ENCODE results near the gene IRX3. TPM values are rescaled to one million over a fixed set of nuclear protein-coding genes. Genes with fewer than 3 reads are reported as not detected.

The IRX3 gene
- total and polyA plus RNA-seq, 2 experiments from 2014 or later, result 0.90 to 1.6 TPM

DNA sequence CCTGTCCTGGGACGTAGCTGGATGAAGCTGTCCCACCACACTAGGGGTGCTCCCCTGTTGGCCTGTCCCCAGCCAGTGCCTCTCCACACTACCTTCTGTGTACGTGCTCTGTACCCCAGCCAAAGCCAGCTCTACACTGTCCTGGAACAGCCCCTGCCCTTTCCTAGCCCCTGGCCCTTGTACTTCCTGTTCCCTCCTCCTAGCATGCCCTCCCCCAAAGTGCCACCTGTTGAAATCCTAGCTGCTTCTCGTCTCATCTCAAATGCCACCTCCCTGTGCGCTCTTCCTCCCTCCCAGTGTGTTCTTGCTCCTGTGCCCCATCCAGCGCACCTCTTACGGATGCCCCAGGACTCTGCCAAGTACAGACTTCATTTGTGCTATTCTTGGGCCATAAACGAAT is 33.5 kb downstream of the IRX3 start:
- no peaks in the 10 kb centered on the region for H3K27me3 ChIP-seq (ENCODE audit: insufficient read depth)
- TF ChIP-seq EZH2phosphoT487 (IDR thresholded peaks at IDR 0.05; ENCODE audit: unreplicated experiment), result no peak
- no peak for TF ChIP-seq JUNB (IDR thresholded peaks at IDR 0.05; ENCODE audit: unreplicated experiment)
- TF ChIP-seq ZNF331 (CRISPR knock-in tag; IDR thresholded peaks at IDR 0.05; ENCODE audit: low read depth), result no peak
- no peak for TF ChIP-seq CREB1 (CRISPR knock-in tag; IDR thresholded peaks at IDR 0.05; ENCODE audit: low read depth)
- no peak for TF ChIP-seq POLR2AphosphoS5 (IDR thresholded peaks at IDR 0.05; ENCODE audit: low read depth)
- TF ChIP-seq NANOG (IDR thresholded peaks at IDR 0.05; ENCODE audit: borderline replicate concordance), result no peak
- TF ChIP-seq, protein P1, sequence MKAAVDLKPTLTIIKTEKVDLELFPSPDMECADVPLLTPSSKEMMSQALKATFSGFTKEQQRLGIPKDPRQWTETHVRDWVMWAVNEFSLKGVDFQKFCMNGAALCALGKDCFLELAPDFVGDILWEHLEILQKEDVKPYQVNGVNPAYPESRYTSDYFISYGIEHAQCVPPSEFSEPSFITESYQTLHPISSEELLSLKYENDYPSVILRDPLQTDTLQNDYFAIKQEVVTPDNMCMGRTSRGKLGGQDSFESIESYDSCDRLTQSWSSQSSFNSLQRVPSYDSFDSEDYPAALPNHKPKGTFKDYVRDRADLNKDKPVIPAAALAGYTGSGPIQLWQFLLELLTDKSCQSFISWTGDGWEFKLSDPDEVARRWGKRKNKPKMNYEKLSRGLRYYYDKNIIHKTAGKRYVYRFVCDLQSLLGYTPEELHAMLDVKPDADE (IDR thresholded peaks at IDR 0.05), result no peak
- no peaks in the 10 kb centered on the region for H3K4me1 ChIP-seq (ENCODE audit: insufficient read depth)
- ATAC-seq (no peak), DNase-seq (ENCODE audit: low spot score) (no peak)
- H3K4me3 Mint-ChIP-seq, result no peak overlapping the region
- H3K9me2 ChIP-seq (ENCODE audit: insufficient read depth), result no peaks in the 10 kb centered on the region
- no peak overlapping the region for H2AFZ ChIP-seq
- H3K36me3 ChIP-seq (ENCODE audit: insufficient read depth), result no peaks in the 10 kb centered on the region
- H3F3A ChIP-seq (replicated peaks; ENCODE audit: low read depth), result no peaks in the 10 kb centered on the region
- no peaks in the 10 kb centered on the region for H3K36me3 Mint-ChIP-seq (ENCODE audit: low read depth)
- H3K4me2 ChIP-seq, result no peak overlapping the region
- no peak overlapping the region for H3K27ac ChIP-seq (ENCODE audit: low read depth)
- no peaks in the 10 kb centered on the region for H4K20me1 ChIP-seq (replicated peaks; ENCODE audit: insufficient read depth)
- no peak overlapping the region for H3K4me3 ChIP-seq
- no peaks in the 10 kb centered on the region; the same call in 2 of the 3 replicates for H3K9me3 Mint-ChIP-seq
- H3K79me2 ChIP-seq (replicated peaks; ENCODE audit: insufficient read depth), result no peaks in the 10 kb centered on the region
- no peak overlapping the region for H3K27ac Mint-ChIP-seq
- no peaks in the 10 kb centered on the region for H3K4me1 Mint-ChIP-seq
- H3K27me3 Mint-ChIP-seq (ENCODE audit: insufficient read depth, low read depth, poor library complexity), result no peaks in the 10 kb centered on the region

- H3K27ac ChIP-seq (ENCODE audit: low read depth), result no peak overlapping the region
- H3K4me2 ChIP-seq, result no peak overlapping the region
- Mint-ChIP-seq H3K36me3 (ENCODE audit: low read depth) (no peaks in the 10 kb centered on the region), H3K9me3 (peaks cover 4% of the 10 kb centered on the region; the same call in 2 of the 3 replicates), H3K27ac (no peak overlapping the region), H3K4me3 (no peak overlapping the region), H3K4me1 (no peaks in the 10 kb centered on the region), H3K27me3 (ENCODE audit: insufficient read depth, low read depth, poor library complexity) (no peaks in the 10 kb centered on the region)
- no peak overlapping the region for H2AFZ ChIP-seq
- H4K20me1 ChIP-seq (replicated peaks; ENCODE audit: insufficient read depth), result no peaks in the 10 kb centered on the region
- no peak for ATAC-seq
- no peaks in the 10 kb centered on the region for H3K79me2 ChIP-seq (replicated peaks; ENCODE audit: insufficient read depth)
- no peaks in the 10 kb centered on the region for H3F3A ChIP-seq (replicated peaks; ENCODE audit: low read depth)
- no peak overlapping the region for H3K4me3 ChIP-seq
- DNase-seq (ENCODE audit: low spot score), result no peak
- H3K4me1 ChIP-seq (ENCODE audit: insufficient read depth), result no peaks in the 10 kb centered on the region
- no peaks in the 10 kb centered on the region for H3K27me3 ChIP-seq (ENCODE audit: insufficient read depth)
- H3K9me2 ChIP-seq (ENCODE audit: insufficient read depth), result no peaks in the 10 kb centered on the region
- H3K36me3 ChIP-seq (ENCODE audit: insufficient read depth), result no peaks in the 10 kb centered on the region
- TF ChIP-seq CREB1 (CRISPR knock-in tag; IDR thresholded peaks at IDR 0.05; ENCODE audit: low read depth) (no peak), STAT1 (IDR thresholded peaks at IDR 0.05; ENCODE audit: unreplicated experiment) (no peak), EZH2phosphoT487 (IDR thresholded peaks at IDR 0.05; ENCODE audit: unreplicated experiment) (no peak), POLR2AphosphoS5 (IDR thresholded peaks at IDR 0.05; ENCODE audit: low read depth) (no peak), ZNF331 (CRISPR knock-in tag; IDR thresholded peaks at IDR 0.05; ENCODE audit: low read depth) (no peak)
- TF ChIP-seq, protein P2, sequence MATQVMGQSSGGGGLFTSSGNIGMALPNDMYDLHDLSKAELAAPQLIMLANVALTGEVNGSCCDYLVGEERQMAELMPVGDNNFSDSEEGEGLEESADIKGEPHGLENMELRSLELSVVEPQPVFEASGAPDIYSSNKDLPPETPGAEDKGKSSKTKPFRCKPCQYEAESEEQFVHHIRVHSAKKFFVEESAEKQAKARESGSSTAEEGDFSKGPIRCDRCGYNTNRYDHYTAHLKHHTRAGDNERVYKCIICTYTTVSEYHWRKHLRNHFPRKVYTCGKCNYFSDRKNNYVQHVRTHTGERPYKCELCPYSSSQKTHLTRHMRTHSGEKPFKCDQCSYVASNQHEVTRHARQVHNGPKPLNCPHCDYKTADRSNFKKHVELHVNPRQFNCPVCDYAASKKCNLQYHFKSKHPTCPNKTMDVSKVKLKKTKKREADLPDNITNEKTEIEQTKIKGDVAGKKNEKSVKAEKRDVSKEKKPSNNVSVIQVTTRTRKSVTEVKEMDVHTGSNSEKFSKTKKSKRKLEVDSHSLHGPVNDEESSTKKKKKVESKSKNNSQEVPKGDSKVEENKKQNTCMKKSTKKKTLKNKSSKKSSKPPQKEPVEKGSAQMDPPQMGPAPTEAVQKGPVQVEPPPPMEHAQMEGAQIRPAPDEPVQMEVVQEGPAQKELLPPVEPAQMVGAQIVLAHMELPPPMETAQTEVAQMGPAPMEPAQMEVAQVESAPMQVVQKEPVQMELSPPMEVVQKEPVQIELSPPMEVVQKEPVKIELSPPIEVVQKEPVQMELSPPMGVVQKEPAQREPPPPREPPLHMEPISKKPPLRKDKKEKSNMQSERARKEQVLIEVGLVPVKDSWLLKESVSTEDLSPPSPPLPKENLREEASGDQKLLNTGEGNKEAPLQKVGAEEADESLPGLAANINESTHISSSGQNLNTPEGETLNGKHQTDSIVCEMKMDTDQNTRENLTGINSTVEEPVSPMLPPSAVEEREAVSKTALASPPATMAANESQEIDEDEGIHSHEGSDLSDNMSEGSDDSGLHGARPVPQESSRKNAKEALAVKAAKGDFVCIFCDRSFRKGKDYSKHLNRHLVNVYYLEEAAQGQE (IDR thresholded peaks at IDR 0.05; ENCODE audit: unreplicated experiment), result no peak
- TF ChIP-seq, protein P3, sequence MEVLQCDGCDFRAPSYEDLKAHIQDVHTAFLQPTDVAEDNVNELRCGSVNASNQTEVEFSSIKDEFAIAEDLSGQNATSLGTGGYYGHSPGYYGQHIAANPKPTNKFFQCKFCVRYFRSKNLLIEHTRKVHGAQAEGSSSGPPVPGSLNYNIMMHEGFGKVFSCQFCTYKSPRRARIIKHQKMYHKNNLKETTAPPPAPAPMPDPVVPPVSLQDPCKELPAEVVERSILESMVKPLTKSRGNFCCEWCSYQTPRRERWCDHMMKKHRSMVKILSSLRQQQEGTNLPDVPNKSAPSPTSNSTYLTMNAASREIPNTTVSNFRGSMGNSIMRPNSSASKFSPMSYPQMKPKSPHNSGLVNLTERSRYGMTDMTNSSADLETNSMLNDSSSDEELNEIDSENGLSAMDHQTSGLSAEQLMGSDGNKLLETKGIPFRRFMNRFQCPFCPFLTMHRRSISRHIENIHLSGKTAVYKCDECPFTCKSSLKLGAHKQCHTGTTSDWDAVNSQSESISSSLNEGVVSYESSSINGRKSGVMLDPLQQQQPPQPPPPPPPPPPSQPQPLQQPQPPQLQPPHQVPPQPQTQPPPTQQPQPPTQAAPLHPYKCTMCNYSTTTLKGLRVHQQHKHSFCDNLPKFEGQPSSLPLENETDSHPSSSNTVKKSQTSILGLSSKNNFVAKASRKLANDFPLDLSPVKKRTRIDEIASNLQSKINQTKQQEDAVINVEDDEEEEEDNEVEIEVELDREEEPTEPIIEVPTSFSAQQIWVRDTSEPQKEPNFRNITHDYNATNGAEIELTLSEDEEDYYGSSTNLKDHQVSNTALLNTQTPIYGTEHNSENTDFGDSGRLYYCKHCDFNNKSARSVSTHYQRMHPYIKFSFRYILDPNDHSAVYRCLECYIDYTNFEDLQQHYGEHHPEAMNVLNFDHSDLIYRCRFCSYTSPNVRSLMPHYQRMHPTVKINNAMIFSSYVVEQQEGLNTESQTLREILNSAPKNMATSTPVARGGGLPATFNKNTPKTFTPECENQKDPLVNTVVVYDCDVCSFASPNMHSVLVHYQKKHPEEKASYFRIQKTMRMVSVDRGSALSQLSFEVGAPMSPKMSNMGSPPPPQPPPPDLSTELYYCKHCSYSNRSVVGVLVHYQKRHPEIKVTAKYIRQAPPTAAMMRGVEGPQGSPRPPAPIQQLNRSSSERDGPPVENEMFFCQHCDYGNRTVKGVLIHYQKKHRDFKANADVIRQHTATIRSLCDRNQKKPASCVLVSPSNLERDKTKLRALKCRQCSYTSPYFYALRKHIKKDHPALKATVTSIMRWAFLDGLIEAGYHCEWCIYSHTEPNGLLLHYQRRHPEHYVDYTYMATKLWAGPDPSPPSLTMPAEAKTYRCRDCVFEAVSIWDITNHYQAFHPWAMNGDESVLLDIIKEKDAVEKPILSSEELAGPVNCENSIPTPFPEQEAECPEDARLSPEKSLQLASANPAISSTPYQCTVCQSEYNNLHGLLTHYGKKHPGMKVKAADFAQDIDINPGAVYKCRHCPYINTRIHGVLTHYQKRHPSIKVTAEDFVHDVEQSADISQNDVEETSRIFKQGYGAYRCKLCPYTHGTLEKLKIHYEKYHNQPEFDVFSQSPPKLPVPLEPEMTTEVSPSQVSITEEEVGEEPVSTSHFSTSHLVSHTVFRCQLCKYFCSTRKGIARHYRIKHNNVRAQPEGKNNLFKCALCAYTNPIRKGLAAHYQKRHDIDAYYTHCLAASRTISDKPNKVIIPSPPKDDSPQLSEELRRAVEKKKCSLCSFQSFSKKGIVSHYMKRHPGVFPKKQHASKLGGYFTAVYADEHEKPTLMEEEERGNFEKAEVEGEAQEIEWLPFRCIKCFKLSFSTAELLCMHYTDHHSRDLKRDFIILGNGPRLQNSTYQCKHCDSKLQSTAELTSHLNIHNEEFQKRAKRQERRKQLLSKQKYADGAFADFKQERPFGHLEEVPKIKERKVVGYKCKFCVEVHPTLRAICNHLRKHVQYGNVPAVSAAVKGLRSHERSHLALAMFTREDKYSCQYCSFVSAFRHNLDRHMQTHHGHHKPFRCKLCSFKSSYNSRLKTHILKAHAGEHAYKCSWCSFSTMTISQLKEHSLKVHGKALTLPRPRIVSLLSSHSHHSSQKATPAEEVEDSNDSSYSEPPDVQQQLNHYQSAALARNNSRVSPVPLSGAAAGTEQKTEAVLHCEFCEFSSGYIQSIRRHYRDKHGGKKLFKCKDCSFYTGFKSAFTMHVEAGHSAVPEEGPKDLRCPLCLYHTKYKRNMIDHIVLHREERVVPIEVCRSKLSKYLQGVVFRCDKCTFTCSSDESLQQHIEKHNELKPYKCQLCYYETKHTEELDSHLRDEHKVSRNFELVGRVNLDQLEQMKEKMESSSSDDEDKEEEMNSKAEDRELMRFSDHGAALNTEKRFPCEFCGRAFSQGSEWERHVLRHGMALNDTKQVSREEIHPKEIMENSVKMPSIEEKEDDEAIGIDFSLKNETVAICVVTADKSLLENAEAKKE (CRISPR knock-in tag; IDR thresholded peaks at IDR 0.05), result no peak
These were observed 37.5 kb downstream of the IRX3 start for GRCh38 chr16:54248863-54249710.

All from GM23338 (cell line).